ENCODE data around the gene ACP7.

- TF ChIP-seq CTCF (conservative IDR thresholded peaks at IDR 0.05 in 1 of 2, IDR thresholded peaks at IDR 0.05 in 1 of 2; ENCODE audit: low read depth in 1 of 2, low read length in 2 of 2) = no peak
- no peak for TF ChIP-seq EZH2 (IDR thresholded peaks at IDR 0.05; ENCODE audit: low read length, missing control alignments)
Observed at GRCh38 chr19:39146686-39147450, 62.7 kb downstream of the ACP7 start.

Data from fibroblast of lung (primary cell).